Activated naive CD4-positive, alpha-beta T cell treated with anti-CD3 and anti-CD28 coated beads, Interleukin-2, amount 50 U/mL, for 72 hours (primary cell): Measurements from ENCODE around the gene LRRC10B. TPM values are rescaled to one million over a fixed set of nuclear protein-coding genes. Genes with fewer than 3 reads are reported as not detected.

Source experiments
- ATAC-seq, 2 donors: fragments of 150-1000 bp; cut with Tn5 transposase; 2 replicates each; pipeline ENCODE4 v1.10.0; 2021; ENCODE audit warnings: mild to moderate bottlenecking in 2 of 2, moderate library complexity in 2 of 2
- DNase-seq, 2 donors: peaks; one replicate each; pipeline ENCODE4 v3.0.0; 2021 to 2022; ENCODE audit warnings: low spot score in 2 of 2
- H3K27ac Mint-ChIP-seq, 2 donors: one replicate each; pipeline ENCODE4 v1.8.0; 2022; ENCODE audit warnings: mild to moderate bottlenecking in 2 of 2, mixed read lengths in 2 of 2
- H3K36me3 Mint-ChIP-seq, 2 donors: one replicate each; pipeline ENCODE4 v1.8.0; 2022; ENCODE audit warnings: mixed read lengths in 2 of 2
- H3K9me3 Mint-ChIP-seq, 2 donors: one replicate each; pipeline ENCODE4 v1.8.0; 2022; ENCODE audit warnings: mixed read lengths in 2 of 2
- total RNA-seq, 2 donors: library from RNA; stranded (reverse); gene quantifications; one replicate each; pipeline ENCODE4 v1.2.3, GENCODE V29; 2022

Gene LRRC10B
- total RNA-seq, 2 donors from 2014 or later: not detected

- no peak for ATAC-seq
- Mint-ChIP-seq H3K9me3 (no peaks in the 10 kb centered on the region), H3K36me3 (no peaks in the 10 kb centered on the region), H3K27ac (no peak overlapping the region)
- DNase-seq: no peak
These were observed 7.1 kb downstream of the LRRC10B start for GRCh38 chr11:61515686-61516085.

GRCh38 chr11:61516191-61516590 is 7.6 kb downstream of the LRRC10B start:
- H3K9me3 Mint-ChIP-seq: no peaks in the 10 kb centered on the region
- H3K27ac Mint-ChIP-seq: no peak overlapping the region
- no peaks in the 10 kb centered on the region for H3K36me3 Mint-ChIP-seq
- DNase-seq (no peak), ATAC-seq (peak in 1 of 2 donors; percentile 32)

GRCh38 chr11:61516675-61517572 is 8.4 kb downstream of the LRRC10B start:
- Mint-ChIP-seq H3K36me3 (no peaks in the 10 kb centered on the region), H3K9me3 (no peaks in the 10 kb centered on the region), H3K27ac (no peak overlapping the region)
- peak; percentile 69 to 80 for ATAC-seq
- peak in 1 of 2 donors; percentile 78 for DNase-seq

DNA sequence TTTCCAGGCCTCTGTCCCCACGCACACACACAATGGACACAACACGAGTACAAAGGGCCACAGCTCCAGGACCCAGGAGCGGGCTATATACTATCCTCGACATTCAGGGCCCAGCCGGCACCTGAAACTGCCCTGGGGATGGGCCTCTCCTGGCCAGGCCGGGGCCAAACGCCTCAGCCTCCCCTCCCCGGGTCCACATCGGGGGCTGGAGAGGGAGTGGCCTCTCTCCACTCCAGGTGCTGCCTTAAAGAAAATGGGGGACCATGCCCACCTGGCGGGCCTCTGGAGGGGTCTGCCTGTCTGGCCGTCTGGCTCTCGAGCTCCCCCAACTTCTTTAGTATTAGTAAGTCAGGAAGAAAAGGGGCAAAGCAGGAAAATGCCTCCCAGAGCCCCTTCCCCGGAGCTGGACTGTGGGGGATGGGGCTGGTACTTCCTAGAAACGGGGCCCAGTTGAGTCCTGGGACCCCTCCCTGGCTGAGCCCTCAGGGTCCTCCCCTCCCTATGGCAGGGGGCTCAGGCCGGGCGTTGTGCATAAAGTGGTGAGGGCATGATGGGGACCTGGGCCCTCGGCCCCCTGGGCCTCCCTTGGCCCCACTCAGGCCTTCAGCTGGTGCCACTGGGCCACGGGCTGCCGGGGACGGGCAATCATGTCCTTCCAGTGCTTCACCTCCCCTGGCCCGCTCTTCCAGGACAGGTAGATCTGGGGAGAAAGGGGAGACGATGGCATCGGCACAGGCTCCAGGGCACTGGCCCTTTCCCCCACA is 9.7 kb downstream of the LRRC10B start:
- Mint-ChIP-seq H3K36me3 (no peaks in the 10 kb centered on the region), H3K27ac (no peak overlapping the region), H3K9me3 (no peaks in the 10 kb centered on the region)
- no peak for ATAC-seq
- DNase-seq: no peak

GRCh38 chr11:61522881-61523280 is 14.3 kb downstream of the LRRC10B start:
- Mint-ChIP-seq H3K36me3 (no peaks in the 10 kb centered on the region), H3K27ac (no peak overlapping the region), H3K9me3 (no peaks in the 10 kb centered on the region)
- DNase-seq: no peak
- ATAC-seq: no peak

GRCh38 chr11:61524446-61524845 is 15.9 kb downstream of the LRRC10B start:
- Mint-ChIP-seq H3K9me3 (no peaks in the 10 kb centered on the region), H3K36me3 (no peaks in the 10 kb centered on the region), H3K27ac (no peak overlapping the region)
- ATAC-seq: no peak
- DNase-seq: no peak

DNA sequence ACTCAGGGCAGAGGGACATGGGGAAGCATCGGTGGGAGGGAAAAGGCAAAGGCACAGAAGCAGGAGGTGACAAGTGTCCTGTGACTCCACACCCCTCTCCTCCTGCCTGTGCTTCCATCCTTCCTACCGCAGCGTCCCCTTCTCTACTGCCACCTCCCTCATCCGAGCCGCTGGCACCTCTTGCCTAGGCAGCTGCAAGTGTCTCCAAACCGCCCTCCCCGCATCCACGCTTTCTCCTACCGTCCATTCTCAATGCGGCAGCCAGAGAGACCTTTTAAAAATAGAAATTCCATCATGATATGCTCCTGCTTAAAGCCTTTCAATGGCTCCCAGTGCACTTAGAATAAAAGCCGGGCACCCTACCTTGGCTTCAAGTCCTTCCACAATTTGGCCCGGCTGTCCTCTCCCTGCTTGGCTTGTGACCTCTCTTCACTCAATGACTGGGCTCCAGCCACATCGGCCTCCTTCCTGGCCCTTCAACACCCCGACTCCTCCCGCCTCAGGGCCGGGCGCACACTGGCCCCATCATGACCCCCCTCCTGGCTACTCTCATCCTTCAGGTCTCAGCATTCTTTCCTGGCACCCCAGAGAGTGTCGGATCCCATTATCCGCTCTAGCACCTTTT is 16.5 kb downstream of the LRRC10B start:
- H3K27ac Mint-ChIP-seq: no peak overlapping the region
- no peaks in the 10 kb centered on the region for H3K9me3 Mint-ChIP-seq
- no peaks in the 10 kb centered on the region for H3K36me3 Mint-ChIP-seq
- ATAC-seq (no peak), DNase-seq (no peak)

GRCh38 chr11:61526229-61526628 is 17.7 kb downstream of the LRRC10B start:
- H3K9me3 Mint-ChIP-seq: no peaks in the 10 kb centered on the region
- no peak overlapping the region for H3K27ac Mint-ChIP-seq
- DNase-seq (no peak), ATAC-seq (no peak)
- H3K36me3 Mint-ChIP-seq: no peaks in the 10 kb centered on the region

GRCh38 chr11:61526956-61527731 is 18.6 kb downstream of the LRRC10B start:
- no peak overlapping the region for H3K27ac Mint-ChIP-seq
- DNase-seq: no peak
- H3K9me3 Mint-ChIP-seq: no peaks in the 10 kb centered on the region
- no peak for ATAC-seq
- H3K36me3 Mint-ChIP-seq: no peaks in the 10 kb centered on the region

DNA sequence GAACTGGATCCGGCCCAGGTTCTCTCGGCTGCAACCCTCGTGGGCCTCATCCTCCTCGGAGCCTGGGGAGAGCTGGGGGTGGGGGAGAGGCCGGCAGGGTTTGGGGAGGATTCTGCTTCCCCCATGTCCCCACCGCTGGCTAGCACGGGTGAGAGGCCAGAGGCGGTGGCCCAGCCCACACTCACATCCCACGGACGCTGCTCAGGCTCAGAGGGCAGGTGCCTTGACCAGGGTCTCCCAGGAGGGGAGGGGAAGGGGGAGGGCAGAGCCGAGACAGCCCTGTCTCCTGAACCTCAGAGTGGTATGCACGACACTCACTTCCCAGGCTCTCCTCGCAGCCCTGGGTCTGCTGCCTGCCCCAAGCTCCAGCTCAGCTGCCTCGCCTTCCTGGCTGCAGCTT is 19.6 kb downstream of the LRRC10B start:
- ATAC-seq: no peak
- H3K36me3 Mint-ChIP-seq: no peaks in the 10 kb centered on the region
- H3K27ac Mint-ChIP-seq: no peak overlapping the region
- H3K9me3 Mint-ChIP-seq: no peaks in the 10 kb centered on the region
- no peak for DNase-seq

- ATAC-seq (no peak), DNase-seq (no peak)
- H3K9me3 Mint-ChIP-seq: no peaks in the 10 kb centered on the region
- H3K27ac Mint-ChIP-seq: no peak overlapping the region
- H3K36me3 Mint-ChIP-seq: no peaks in the 10 kb centered on the region
These were observed 21.1 kb downstream of the LRRC10B start for GRCh38 chr11:61529537-61530225.

DNA sequence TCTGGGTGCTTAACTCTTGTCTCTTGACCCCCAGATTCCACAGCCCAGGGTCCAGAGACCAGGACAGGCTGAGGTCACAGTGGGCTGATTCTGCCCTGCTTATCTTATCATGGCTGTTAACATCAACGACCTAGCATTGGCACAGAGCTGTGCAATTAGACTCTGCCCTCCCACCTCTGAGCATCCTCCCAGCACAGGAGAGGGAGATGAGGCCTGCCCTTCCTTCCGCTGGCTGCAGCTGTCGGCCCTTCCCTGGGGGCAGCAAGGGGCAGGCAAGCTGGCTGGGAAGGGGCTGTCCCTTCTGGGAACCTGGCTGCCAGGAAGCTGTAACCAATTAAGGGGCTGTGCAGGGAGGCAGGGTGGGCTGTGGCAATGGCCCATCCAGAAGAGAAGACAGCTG is 22.5 kb downstream of the LRRC10B start:
- Mint-ChIP-seq H3K36me3 (no peaks in the 10 kb centered on the region), H3K27ac (no peak overlapping the region), H3K9me3 (no peaks in the 10 kb centered on the region)
- no peak for ATAC-seq
- DNase-seq: no peak

DNA sequence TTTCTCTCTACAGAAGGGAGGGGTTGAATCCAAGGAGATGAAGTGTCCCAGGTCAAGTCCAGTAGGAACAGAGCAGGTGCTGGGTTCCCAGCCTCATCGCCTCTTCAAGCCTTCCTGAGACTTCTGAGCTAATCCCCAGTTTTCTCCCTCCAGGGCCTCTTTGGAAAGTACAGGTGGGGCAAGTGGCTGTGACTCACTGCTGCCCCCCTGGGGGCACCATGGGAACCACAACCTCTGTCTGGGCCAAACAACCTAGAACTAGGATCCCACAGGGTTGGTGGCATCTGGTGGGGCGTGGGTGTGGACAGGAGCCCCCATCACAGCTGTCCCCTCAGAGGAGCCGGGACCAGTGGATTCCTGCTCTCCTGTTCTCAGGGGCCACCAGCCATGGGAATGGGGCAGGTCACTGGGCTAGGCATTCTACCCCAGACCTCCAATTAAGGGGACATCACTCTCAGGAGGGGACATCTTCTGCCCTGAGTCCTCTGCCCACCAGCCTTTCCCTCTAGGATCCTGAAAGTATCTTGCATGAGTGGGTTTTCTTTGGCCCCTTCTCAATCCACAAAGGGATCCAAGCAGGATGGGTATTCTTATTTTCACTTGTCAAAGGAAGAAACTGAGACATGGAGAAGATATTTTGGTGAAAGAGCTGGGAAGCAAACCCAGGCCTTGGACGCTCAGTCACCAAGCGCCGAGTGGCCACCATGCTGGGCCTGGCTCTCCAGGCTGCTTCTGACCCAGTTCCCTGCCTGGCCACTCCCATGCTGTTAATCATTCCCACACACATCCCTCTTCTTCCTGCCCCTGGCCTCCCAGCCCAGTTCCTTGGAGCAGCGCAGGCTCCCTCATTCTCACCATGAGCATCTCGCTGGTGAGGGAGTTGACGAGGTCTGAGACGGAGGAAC is 23.8 kb downstream of the LRRC10B start:
- H3K9me3 Mint-ChIP-seq: no peaks in the 10 kb centered on the region
- no peaks in the 10 kb centered on the region for H3K36me3 Mint-ChIP-seq
- H3K27ac Mint-ChIP-seq: no peak overlapping the region
- peak; percentile 56 to 77 for ATAC-seq
- DNase-seq: peak in 1 of 2 donors; percentile 63

GRCh38 chr11:61533039-61533375 is 24.5 kb downstream of the LRRC10B start:
- no peak for ATAC-seq
- no peaks in the 10 kb centered on the region for H3K9me3 Mint-ChIP-seq
- H3K27ac Mint-ChIP-seq: no peak overlapping the region
- no peak for DNase-seq
- no peaks in the 10 kb centered on the region for H3K36me3 Mint-ChIP-seq

GRCh38 chr11:61533401-61533800 is 24.9 kb downstream of the LRRC10B start:
- ATAC-seq (no peak), DNase-seq (no peak)
- Mint-ChIP-seq H3K36me3 (no peaks in the 10 kb centered on the region), H3K27ac (no peak overlapping the region), H3K9me3 (no peaks in the 10 kb centered on the region)
